Uterus (tissue), 2 donors: ENCODE data around the gene RANBP17.

Source experiments
- POLR2A ChIP-seq, 2 donors: fragments of 450-650 bp; IDR thresholded peaks; one replicate each; pipeline ENCODE4 v1.6.1; 2016; ENCODE audit warnings: antibody characterized with exemption in 2 of 2, mild to moderate bottlenecking in 1 of 2, moderate library complexity in 1 of 2
- TF ChIP-seq, protein P1 (sequence below), 4 experiments: fragments of 200-600 bp in 2 of 4; fragments of 450-650 bp in 2 of 4; sonication (generic) in 2 of 4; IDR thresholded peaks; one replicate each; pipeline ENCODE4 v1.5.1; 2016 to 2019; ENCODE audit warnings: antibody characterized with exemption in 4 of 4, mild to moderate bottlenecking in 2 of 4, moderate library complexity in 1 of 4

DNA sequence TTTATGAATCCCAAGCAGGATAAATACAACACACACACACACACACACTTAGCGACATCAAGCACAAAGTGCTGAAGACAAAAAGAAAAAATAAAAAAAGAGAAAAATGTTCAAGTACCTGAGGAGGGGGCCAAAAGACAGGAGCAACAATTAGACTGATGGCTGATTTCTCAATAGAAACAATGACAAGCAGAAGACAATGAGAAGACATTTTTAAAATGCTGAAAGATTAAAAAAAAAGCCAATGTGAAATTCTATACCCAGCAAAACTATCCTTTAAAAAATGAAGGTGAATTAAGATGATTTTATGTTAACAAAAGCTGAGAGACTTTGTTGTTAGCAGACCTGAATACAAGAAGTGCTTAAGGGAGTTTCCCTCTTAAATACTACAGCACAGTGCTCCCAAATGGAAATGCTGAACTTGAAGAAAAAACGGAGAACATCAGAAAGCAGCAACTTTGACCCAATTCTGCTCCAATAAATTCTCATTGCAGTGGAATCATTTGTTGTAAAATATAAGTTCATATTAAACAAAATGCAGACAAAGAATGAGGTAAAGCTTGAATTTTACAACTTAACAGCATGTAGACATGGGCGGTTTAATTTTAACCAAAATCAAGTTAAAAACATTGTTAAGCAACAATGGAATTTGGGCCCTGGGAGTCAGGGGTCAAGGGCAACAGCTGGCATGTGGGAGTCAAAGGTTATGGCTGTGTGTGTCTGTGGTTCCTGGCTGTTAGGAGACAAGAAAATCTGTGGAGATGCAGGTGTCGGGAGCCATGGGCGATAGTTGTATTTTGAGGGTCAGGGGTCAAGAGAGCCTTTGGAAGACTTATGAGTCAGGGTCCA, 776 bp upstream of the RANBP17 start:
- TF ChIP-seq, protein P1, sequence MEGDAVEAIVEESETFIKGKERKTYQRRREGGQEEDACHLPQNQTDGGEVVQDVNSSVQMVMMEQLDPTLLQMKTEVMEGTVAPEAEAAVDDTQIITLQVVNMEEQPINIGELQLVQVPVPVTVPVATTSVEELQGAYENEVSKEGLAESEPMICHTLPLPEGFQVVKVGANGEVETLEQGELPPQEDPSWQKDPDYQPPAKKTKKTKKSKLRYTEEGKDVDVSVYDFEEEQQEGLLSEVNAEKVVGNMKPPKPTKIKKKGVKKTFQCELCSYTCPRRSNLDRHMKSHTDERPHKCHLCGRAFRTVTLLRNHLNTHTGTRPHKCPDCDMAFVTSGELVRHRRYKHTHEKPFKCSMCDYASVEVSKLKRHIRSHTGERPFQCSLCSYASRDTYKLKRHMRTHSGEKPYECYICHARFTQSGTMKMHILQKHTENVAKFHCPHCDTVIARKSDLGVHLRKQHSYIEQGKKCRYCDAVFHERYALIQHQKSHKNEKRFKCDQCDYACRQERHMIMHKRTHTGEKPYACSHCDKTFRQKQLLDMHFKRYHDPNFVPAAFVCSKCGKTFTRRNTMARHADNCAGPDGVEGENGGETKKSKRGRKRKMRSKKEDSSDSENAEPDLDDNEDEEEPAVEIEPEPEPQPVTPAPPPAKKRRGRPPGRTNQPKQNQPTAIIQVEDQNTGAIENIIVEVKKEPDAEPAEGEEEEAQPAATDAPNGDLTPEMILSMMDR (IDR thresholded peaks at IDR 0.05) = no peak
- no peak for TF ChIP-seq POLR2A (IDR thresholded peaks at IDR 0.05)
